AG09309 (cell line): ENCODE results near the gene TRIM44.

Experiments used
- DNase-seq: peaks from one replicate; pipeline ENCODE4 v3.0.0-alpha.2; 2010; ENCODE audit warnings: low read depth
- H3K4me3 ChIP-seq: 2 replicates; pipeline ENCODE4 v1.5.1; 2011; ENCODE audit warnings: mild to moderate bottlenecking, low read depth, low read length, moderate library complexity; ENCODE audit not compliant: control insufficient read depth
- TF ChIP-seq, protein P1 (sequence below): IDR thresholded peaks from 2 replicates; pipeline ENCODE4 v1.5.1; 2011; ENCODE audit warnings: mild to moderate bottlenecking, low read depth, low read length, inconsistent platforms; ENCODE audit not compliant: insufficient read depth, control insufficient read depth; ENCODE audit errors: missing control alignments

Gene TRIM44

DNA sequence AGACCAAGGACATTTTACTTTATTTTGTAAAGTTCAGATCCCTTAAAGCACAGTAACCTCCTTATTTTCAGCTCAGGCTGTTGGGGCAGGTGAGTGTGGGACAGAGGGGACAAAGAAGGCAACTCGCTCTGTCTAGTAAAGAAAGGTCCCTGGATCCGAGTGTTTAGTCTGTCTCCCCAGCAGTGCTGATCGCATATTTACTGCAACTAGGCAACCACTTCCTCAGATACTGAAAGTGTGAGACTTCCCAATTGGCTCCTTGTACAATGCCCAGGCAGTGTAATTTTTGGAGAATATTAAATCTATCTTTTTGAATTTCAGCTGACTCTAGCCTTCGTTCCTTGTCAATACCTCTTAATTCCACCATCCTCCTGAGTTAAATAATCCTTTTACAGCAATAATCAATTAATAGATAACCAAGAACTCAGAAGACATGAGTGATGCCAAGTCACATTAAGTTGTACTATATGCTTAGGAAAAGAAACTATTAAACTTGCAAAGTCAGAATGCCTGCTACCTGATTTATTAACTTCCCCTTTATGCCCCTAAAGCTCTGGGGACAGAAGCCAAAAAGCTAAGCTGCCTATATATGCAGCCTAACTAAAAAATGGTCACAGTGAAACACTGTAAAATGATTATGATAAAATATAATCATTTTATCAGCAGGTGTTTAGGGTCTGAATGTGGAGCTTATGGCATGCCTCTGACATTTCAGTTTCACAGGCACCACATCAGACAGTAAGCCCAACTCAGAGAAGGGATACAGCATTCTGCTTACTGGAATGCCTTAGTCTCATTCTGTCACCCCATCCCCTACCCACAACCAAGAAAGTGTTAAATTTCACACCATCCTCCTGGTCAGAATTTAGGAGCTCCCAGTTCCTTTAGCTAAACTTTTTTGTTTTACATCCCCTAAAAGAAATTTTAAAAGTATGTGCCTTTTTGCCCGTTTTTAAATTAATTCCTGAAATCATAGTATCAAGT, 138.7 kb downstream of the TRIM44 start:
- H3K4me3 ChIP-seq: no peak overlapping the region
- no peak for DNase-seq
- TF ChIP-seq, protein P1, sequence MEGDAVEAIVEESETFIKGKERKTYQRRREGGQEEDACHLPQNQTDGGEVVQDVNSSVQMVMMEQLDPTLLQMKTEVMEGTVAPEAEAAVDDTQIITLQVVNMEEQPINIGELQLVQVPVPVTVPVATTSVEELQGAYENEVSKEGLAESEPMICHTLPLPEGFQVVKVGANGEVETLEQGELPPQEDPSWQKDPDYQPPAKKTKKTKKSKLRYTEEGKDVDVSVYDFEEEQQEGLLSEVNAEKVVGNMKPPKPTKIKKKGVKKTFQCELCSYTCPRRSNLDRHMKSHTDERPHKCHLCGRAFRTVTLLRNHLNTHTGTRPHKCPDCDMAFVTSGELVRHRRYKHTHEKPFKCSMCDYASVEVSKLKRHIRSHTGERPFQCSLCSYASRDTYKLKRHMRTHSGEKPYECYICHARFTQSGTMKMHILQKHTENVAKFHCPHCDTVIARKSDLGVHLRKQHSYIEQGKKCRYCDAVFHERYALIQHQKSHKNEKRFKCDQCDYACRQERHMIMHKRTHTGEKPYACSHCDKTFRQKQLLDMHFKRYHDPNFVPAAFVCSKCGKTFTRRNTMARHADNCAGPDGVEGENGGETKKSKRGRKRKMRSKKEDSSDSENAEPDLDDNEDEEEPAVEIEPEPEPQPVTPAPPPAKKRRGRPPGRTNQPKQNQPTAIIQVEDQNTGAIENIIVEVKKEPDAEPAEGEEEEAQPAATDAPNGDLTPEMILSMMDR: no peak

DNA sequence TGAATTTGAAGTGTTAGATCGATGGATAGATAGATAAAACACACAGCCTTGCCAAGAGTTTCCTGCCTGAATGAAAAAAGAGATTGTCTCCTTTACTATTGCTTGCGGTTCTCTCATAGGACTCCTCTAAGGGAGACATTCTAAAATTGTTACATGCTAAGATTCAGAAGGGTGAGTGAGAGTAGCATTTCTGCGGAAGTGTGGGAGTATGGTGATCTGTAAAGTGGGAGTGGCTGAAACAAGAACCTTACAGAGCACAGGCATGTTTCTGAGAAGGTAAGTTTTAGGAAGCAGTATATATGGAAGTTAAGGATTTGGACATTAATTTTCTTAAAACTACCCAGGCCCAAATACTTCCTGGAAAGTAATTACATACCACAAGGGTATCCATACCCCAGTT, 139.6 kb downstream of the TRIM44 start:
- TF ChIP-seq, protein P1: no peak

DNA sequence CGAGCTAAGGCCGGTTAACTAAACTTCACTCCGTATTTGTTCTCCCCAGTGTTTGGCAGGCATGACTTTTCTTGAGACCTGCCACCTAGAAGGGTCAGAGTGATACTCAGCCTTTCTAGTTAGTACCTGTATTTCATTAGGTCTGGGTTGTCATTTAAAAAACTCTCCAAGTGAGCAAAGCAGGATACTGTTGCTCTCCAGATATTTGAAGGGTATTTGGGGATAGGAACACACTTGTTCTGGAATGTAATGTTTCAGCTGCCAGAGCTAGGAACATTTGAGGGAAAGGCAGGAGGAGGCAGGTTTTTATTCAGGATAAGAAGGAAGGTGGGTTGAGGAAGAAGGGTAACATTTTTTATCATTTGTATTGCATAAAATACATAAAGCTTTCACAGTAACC, 140.1 kb downstream of the TRIM44 start:
- no peak for DNase-seq
- TF ChIP-seq, protein P1: no peak
- no peak overlapping the region for H3K4me3 ChIP-seq

More for the DNA sequence above, 139.6 kb downstream of the TRIM44 start:
- DNase-seq: no peak
- no peak overlapping the region for H3K4me3 ChIP-seq

DNA sequence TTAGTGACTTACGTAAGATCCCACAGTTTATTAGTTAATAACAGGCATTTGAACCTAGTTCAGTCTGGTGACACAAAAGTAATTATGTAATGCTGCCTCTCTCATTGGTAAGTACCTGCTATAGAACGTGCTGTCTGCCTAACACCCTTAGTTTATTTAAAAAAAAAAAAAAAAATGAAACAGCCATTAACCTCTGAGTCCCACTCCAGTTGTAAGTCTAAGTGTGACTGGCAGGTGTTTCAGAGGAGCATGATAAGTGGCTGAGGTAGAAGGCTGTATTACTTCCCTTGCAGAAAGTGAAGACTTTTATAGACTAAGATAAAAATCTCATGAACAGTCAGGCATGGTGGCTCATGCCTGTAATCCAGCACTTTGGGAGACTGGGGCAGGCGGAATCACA, 140.5 kb downstream of the TRIM44 start:
- no peak overlapping the region for H3K4me3 ChIP-seq
- TF ChIP-seq, protein P1: no peak
- no peak for DNase-seq

DNA sequence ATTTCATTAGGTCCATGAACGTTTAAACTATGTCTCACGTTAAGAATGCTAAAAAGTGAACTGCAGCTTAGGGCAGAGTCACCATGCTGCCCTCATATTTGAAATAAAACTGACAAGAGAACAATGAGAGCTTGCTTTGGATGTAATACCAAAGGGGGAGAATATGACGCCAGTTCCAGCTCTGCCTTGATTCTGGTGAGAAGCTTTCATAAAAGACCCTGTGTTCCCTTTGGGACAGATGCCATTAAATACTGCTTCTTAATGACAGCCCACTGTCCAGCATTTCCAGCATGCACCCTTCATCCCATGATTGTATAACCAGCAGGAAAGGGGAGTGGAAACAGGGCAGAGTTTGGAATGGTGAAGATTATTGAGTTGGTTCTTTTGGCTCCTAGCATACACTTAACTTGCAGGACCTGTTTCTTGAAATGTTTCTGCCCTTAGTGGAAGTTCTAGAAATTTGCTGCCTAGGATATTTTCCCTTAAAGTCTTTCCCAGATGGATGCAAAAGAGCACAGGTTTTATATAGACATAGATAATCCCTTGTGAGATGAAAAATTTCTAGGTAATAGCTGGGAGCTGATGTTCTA, 142.0 kb downstream of the TRIM44 start:
- TF ChIP-seq, protein P1: no peak
- no peak for DNase-seq
- H3K4me3 ChIP-seq: no peak overlapping the region

DNA sequence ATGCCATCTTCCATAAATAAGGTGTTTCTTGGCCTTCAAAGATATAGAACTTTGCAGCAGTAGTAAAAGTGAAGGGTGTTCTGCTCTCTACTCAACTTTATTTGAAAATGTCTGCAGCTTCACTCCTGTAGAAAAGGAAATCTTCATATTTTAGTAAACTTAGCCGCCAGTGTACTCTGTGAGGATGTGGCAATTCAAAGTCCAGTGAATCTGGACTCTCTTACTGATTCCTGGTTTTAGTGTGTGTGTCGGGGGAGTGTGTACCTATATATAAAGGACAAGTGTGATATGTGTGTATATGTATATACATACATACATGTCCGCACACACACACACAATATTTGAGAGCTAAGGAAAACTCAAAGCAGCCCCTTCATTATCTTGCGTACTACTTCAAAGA, 147.0 kb downstream of the TRIM44 start:
- TF ChIP-seq, protein P1: no peak
- H3K4me3 ChIP-seq: no peak overlapping the region
- DNase-seq: no peak
